Right ventricle myocardium superior (tissue), 1 donor: ENCODE results near the gene GZMA. TPM values are rescaled to one million over a fixed set of nuclear protein-coding genes. Genes with fewer than 3 reads are reported as not detected.
"Not testable (repeated sequence)": the region's sequence is repeated elsewhere in the genome, so short reads cannot be mapped to it uniquely, and the experiment has no call there.

Source experiments
- ATAC-seq: fragments of 200-7000 bp; cut with Tn5 transposase; one replicate; pipeline ENCODE4 v1.9.1; 2020; ENCODE audit warnings: mild to moderate bottlenecking; ENCODE audit not compliant: poor library complexity
- DNase-seq: peaks from one replicate; pipeline ENCODE4 v3.0.0-alpha.2; 2020
- intact Hi-C: fragments of 100-400 bp; cut with DNase I; formaldehyde crosslinking; loops from one replicate; pipeline ENCODE4 v1.11.2; 2022
- long read RNA-seq: library from polyadenylated mRNA; unstranded; transcript quantifications from one replicate; pipeline ENCODE4 v2.0.0, GENCODE V29; 2021
- total RNA-seq: library from RNA; stranded (reverse); fragmentation: NEBNext Ultra II Directional; extraction: Animal tissue kit (Norgen Biotek cat#: 25700); gene quantifications from one replicate; pipeline ENCODE4 v1.2.1, GENCODE V29; 2021
- donor health status: DM: no; HTN: yes; CAD: no; lungs with severe emphysema.

The GZMA gene
- 1.0 TPM for total RNA-seq
- long read RNA-seq, partial matches to known transcripts: 0 of 1 reads
- long read RNA-seq, other reads (novel, unspliced or antisense): 0 of 1 reads

DNA sequence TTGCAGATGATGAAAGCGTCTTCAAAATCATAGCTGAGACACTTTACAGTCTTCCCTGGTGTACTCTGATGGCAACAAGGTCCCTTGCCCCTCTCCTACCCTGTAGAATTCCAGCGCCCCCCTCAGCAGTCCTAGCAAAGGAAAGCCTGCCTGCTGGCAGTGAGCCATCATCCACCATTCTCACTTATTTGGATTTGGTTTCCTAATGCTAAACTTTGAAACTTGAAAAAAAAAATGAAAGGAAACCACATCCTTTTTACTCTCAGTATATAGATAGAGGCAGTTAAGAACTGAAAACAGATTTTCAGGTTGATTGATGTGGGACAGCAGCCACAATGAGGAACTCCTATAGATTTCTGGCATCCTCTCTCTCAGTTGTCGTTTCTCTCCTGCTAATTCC lies at the start of gene GZMA:
Gene GZMA, plus strand, starts transcription at position 299 of the 400 bp plus-strand sequence. Its CDS starts 37 bp downstream, at position 336.
- no peak for DNase-seq
- no peak for ATAC-seq
- intact Hi-C loops: no loop called here

DNA sequence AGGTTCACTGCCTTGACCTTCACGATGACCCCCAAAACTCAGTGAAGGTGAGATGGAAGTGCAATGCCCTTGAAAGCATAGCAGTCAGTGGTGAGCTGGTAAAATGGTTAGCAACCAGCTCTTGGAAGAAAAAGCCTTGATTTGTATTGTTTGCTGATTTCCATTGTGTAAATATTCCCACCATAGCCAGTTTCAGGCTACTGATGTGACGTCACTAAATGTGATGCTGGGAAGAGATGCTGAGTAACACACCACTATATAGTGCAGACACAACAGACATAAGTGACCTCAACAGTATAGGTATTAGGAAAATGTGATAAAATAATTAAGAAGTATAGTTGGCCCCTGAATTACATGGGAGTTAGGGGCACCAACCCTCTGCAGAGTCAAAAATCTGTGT lies 47.3 kb upstream of the GZMA start:
- intact Hi-C loops: no loop called here
- no peak for DNase-seq
- ATAC-seq: no peak

DNA sequence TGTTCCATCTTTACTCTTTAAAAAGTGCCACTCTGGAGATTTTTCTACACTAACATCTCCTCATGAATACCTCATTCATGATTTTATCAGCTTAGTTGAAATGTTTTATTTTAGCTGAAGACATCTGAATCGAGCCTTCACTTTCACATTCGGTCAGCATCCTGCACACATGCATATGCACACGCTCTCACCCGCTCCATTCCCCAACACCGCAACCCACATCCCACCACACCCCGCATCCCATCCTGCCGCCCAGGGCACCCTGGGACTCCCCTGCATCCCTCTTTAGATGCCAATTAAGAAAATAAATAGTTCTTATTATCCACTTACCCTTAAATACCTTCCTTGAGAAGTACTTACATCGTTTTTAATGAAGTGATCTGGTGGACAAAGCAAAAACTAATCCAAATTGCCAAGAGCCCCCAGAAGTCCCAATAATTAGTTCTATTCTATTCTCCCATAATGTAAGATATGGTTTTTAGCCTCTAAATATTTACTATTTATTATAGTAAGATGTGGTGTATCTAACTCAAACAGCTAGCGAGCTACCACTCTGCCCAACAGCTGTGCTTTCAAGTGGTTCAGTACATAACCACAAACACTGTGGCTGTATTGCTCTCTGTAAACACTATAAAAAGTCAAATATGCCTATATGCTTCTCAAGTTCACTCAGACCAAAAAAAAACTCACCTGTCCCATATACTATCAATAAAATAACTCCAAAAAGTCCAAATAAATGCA lies 40.2 kb upstream of the GZMA start:
- ATAC-seq (no peak), DNase-seq (no peak)
- intact Hi-C loops: no loop called here

- ATAC-seq (no peak), DNase-seq (no peak)
- intact Hi-C loops: no loop called here
These were observed 39.1 kb upstream of the GZMA start for GRCh38 chr5:55063220-55063863.

- intact Hi-C loops: no loop called here
- no peak for DNase-seq
- no peak for ATAC-seq
These were observed 38.5 kb upstream of the GZMA start for GRCh38 chr5:55063899-55064298.

- intact Hi-C loops: no loop called here
- DNase-seq (no peak), ATAC-seq (no peak)
These were observed 37.9 kb upstream of the GZMA start for GRCh38 chr5:55064523-55064922.

- ATAC-seq: no peak
- DNase-seq: no peak
- intact Hi-C loops: no loop called here
These were observed 36.2 kb upstream of the GZMA start for GRCh38 chr5:55066277-55066676.

GRCh38 chr5:55070968-55071367 lies 31.5 kb upstream of the GZMA start:
- intact Hi-C loops: no loop called here
- ATAC-seq (no peak), DNase-seq (no peak)

- ATAC-seq (no peak), DNase-seq (no peak)
- intact Hi-C loops: no loop called here
These were observed 31.0 kb upstream of the GZMA start for GRCh38 chr5:55071413-55071812.

DNA sequence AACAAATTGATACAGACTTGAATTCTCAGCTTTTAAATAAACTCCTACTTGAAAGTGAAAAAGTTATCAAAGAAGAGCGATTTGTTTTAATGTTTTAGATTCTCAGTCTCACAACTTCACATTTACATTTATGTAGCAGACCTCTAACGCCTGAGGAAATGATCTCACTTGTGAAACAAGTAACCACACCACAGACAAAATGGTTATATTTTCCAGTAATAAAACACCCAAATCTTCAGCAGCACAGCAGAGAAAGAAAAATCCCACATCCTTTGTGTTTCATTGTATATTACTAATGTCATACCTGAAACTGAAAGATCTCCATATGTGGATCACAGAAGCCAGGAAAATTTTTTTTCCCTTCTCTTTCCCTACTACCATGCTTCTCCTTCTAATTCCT lies 29.8 kb upstream of the GZMA start:
- intact Hi-C loops: no loop called here
- DNase-seq: no peak
- no peak for ATAC-seq

DNA sequence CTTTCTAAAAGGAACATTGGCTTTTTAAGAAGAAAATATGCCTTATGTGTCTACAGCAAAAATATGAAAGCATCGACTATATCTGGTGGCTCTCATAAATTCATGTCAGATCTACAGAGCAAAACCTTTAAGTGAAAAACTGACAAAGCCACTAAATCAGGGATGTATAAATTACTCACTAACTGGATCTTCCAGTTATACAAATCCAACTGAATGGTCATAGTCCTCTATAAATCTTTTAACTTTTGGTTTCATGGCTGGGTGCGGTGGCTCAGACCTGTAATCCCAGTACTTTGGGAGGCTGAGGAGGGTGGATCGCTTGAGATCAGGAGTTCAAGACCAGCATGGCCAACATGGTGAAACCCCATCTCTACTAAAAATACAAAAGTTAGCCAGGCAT lies 29.2 kb upstream of the GZMA start:
- intact Hi-C loops: no loop called here
- ATAC-seq: no peak
- DNase-seq: no peak

- DNase-seq (no peak), ATAC-seq (no peak)
- intact Hi-C loops: no loop called here
These were observed 20.9 kb upstream of the GZMA start for GRCh38 chr5:55081541-55081940.

DNA sequence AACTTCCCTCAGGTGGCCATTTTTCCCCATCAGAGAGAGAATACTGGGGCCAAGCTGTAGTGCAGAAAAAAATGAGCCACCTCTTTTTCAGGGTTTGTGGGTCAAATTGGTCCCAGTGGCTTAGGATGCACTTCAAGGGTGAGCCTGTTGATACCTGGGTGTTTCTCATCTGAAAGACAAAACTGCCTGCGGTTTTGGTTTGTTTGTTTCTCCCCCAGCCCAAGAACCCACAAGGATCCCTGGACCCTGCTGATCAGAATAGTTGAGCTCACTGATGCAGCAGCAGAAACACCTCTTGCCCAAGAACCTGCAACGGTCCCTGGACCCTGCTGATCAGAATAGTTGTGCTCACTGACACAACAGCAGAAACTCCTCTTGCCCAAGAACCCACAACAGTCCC lies 13.1 kb upstream of the GZMA start:
- intact Hi-C loops, ATAC-seq, DNase-seq: not testable (repeated sequence)

- DNase-seq, intact Hi-C loops, ATAC-seq: not testable (repeated sequence)
These were observed 11.4 kb upstream of the GZMA start for GRCh38 chr5:55091011-55091410.

DNA sequence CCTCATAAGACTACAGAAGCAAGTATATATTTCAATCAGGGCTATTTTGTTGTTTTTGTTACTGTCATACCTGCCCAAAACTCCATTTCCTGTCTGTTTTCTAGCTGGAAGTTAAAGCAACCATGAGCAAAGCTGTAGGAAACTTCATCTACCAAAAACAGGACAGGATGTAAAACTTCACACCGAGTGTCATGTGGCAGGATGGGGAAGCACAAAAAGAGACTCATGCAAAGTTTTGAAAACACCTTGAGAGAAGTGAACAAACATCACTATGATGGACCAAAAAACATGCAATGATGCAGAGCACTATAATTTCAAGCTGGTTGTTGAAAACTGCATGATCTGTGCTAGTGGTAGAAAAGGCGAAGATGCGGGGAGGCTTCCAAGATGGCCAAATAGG lies 6.3 kb upstream of the GZMA start:
- no peak for DNase-seq
- intact Hi-C loops: no loop called here

GRCh38 chr5:55096861-55097260 lies 5.6 kb upstream of the GZMA start:
- intact Hi-C loops: no loop called here
- no peak for DNase-seq
- no peak for ATAC-seq

More for the DNA sequence above, 6.3 kb upstream of the GZMA start:
- ATAC-seq: no peak

DNA sequence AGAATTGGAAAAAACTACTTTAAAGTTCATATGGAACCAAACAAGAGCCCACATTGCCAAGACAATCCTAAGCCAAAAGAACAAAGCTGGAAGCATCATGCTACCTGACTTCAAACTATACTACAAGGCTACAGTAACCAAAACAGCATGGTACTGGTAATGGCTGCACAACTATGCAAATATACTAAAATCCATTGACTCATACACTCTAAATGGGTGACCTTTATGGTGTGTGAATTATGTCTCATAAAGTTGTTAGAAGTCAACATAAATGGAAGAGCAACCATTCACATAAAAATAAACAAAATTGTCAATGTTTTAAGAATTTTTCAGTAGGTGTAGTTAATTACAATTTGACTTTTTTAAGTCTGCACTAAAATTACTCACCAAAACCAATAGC lies 1.3 kb upstream of the GZMA start:
- DNase-seq, ATAC-seq, intact Hi-C loops: not testable (repeated sequence)

DNA sequence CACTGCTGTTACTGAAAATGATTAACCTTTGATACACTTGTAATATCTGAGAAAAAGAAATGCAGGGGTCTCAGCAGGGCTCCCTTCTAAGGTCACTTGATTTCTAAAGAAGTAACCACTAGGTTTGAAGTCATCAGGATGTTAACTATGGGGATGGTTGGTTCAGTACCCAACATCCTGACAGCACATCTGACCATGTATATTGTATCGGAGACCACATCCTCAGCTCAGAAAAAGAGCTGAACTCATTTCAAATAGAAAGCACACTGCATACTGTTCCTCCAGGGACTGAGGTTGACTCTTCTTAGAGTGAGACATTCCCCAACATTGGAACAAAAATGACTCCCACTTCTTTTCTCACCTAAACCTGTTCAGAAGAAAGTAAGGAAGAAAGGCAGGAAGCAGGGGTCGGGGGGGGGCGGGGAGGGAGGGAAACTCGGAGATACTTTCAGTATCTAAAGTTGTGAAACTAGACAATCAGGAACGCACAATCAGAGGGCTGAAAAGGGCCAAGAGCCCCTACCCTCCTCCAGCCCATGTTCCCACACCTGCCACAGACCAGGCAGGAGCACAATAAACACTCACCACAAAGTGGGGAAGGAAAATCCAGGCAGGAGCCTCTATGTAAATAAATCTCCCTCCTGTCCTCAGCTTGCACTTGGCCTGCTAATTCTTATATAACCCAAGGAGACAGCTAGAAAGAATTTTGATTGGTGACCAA lies 730 bp upstream of the GZMA start:
- no peak for DNase-seq
- no peak for ATAC-seq
- intact Hi-C loops: no loop called here

DNA sequence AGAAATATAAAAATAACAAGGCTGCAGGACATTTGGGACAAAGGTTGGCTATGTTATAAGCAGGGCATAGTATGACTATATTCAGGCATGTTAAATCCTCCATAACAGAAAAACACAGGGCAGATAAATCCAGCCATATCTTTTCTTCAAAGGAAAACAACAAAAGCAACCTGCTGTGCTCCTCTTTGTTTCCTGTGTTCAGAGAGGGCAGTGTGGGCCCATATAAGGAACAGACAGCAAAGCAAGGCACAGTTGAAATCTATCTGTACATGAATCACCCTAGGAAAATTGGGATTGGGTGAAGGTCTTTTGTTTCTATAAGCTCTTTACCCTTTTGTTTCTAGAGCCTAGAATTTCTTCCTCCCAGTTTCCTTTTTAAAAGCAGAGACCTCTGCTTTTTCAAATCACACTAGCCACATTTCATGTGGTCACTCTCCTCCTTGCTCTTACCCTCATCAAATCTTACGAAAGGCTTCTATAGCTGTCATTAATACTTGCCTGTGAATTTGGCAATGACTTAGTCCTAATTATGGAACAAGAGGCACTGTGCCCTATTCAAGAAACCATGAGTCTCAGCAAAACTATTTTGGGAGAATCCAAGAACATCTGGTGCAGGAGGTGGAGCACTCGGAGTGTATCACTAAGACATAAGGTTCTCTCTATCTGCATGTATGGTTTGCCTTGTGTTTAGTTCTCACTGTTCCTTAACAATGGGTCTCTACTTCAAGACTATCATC lies 1.8 kb downstream of the GZMA start:
- ATAC-seq: no peak
- intact Hi-C loops: no loop called here

More for the DNA sequence above, 1.8 kb downstream of the GZMA start:
- no peak for DNase-seq
